Fibroblast of villous mesenchyme (primary cell): ENCODE results near the gene MCEMP1. TPM values are rescaled to one million over a fixed set of nuclear protein-coding genes. Genes with fewer than 3 reads are reported as not detected.
"Not testable (repeated sequence)": the region's sequence is repeated elsewhere in the genome, so short reads cannot be mapped to it uniquely, and the experiment has no call there.

Experiments
- DNase-seq: peaks from one replicate; pipeline ENCODE4 v3.0.0-alpha.2; 2010; ENCODE audit warnings: low read depth
- H3K4me3 ChIP-seq: 2 replicates; pipeline ENCODE4 v1.5.1; 2011; ENCODE audit warnings: low read depth, mild to moderate bottlenecking, low read length
- CTCF ChIP-seq: IDR thresholded peaks from 2 replicates; pipeline ENCODE4 v1.5.1; 2012; ENCODE audit warnings: low read depth, mild to moderate bottlenecking, low read length; ENCODE audit not compliant: insufficient read depth
- total RNA-seq: library from RNA; depleted of rRNA; stranded (reverse); fragments of >200 nt; gene quantifications from 2 replicates; pipeline ENCODE4 v1.2.3, GENCODE V29; 2012

Gene MCEMP1
- total RNA-seq, 1 donor = not detected

- TF ChIP-seq CTCF = no peak
- no peak overlapping the region for H3K4me3 ChIP-seq
- no peak for DNase-seq
Observed at GRCh38 chr19:7639863-7640348, 37.0 kb upstream of the MCEMP1 start.

DNA sequence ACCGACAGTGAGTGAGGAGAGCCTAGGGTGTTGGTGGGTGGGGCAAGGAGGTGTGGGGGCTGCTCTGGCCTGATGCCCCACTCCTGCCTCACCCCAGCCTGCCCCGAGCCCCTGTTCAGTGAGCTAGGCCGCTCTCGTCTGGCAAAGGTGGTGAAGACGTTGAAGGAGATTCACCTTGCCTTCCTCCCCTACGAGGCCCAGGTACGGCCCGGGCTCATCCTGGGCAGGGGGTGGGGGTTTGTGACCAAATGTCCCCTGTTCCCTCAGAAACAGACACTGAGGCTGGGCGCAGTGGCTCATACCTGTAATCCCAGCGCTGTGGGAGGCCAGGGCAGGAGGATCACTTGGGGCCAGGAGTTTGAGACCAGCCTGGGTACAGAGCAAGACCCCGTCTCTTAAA, 36.1 kb upstream of the MCEMP1 start:
- no peak for DNase-seq

GRCh38 chr19:7641290-7642276, 35.3 kb upstream of the MCEMP1 start:
- no peak overlapping the region for H3K4me3 ChIP-seq
- DNase-seq = no peak
- no peak for TF ChIP-seq CTCF

More for the DNA sequence above, 36.1 kb upstream of the MCEMP1 start:
- no peak for TF ChIP-seq CTCF
- H3K4me3 ChIP-seq = no peak overlapping the region

DNA sequence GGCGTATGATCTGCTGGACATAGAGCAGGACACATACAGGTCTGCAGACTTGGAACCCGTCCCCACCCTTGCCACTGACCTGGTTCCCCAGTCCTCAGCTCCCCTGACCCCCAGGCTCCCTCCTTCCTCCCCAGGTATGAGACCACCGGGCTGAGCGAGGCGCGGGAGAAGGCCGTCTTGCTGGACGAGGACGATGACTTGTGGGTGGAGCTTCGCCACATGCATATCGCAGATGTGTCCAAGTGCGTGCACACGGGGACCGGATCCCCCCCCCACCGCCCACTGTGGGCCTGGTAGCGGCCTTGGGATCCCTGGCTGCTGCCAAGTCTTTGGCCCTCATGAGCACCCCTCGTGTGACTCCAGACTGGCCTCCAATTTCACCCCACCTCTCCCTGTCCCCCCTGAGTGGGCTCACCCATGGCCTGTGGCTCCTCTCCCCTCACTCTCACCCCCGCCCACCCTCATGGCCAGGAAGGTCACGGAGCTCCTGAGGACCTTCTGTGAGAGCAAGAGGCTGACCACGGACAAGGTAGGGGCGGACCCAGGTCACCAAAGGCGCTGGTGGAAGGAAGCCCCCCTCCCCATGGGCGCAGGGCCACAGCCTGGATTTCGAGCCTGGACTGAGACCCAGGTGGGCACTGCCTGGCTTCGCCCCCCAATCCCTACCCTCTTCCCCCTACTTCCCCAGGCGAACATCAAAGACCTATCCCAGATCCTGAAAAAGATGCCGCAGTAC, 34.4 kb upstream of the MCEMP1 start:
- TF ChIP-seq CTCF = no peak
- no peak for DNase-seq
- H3K4me3 ChIP-seq = no peak overlapping the region

DNA sequence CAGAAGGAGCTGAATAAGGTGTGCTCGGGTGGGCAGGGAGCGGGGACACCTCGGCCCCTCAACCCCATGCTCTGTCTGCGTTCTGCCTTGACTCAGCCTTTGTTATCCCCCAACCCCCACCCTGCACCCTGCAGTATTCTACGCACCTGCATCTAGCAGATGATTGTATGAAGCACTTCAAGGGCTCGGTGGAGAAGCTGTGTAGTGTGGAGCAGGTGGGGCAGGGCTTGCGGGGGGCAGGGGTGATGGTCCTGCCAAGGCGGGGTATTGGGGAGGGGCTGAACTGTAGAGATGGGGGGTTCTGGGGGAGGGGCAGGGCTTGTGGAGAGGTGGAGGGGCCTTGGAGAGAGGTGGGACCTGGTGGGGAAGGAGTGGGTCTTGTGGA, 33.9 kb upstream of the MCEMP1 start:
- DNase-seq = no peak
- H3K4me3 ChIP-seq = no peak overlapping the region
- TF ChIP-seq CTCF = no peak

- not testable (repeated sequence) for DNase-seq, H3K4me3 ChIP-seq
Observed at GRCh38 chr19:7643629-7644549, 33.0 kb upstream of the MCEMP1 start.
